ENCODE results near the gene CAPZA2.

CAPZA2 gene

DNA sequence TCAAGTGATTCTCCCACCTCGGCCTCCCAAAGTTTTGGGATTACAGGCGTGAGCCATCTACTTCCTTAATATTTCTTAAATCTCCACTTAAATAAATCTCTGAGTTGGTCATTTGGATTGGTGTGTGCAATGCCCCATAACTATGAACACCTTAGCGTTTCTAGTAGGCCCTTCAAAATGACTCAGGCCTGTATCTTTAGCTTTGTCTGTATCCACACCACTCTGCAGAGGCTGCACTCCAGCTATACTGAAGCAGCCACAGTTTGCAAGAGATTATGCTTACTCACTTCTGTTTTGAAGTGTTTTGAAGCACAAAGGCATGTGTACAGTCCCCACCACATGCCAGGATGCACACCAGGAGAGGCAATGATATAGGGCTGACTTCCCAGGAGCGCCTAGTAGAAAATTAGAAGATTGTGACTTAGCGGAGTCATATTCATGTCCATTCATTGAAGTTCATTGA, 88.5 kb downstream of the CAPZA2 start:
- H3K4me1 ChIP-seq (ENCODE audit: insufficient read depth, low read length), result no peaks in the 10 kb centered on the region
- no peak overlapping the region for H3K27ac ChIP-seq (ENCODE audit: low read length)
- DNase-seq (no peak), ATAC-seq (ENCODE audit: insufficient read depth, low read depth) (no peak)
- TF ChIP-seq, protein P1, sequence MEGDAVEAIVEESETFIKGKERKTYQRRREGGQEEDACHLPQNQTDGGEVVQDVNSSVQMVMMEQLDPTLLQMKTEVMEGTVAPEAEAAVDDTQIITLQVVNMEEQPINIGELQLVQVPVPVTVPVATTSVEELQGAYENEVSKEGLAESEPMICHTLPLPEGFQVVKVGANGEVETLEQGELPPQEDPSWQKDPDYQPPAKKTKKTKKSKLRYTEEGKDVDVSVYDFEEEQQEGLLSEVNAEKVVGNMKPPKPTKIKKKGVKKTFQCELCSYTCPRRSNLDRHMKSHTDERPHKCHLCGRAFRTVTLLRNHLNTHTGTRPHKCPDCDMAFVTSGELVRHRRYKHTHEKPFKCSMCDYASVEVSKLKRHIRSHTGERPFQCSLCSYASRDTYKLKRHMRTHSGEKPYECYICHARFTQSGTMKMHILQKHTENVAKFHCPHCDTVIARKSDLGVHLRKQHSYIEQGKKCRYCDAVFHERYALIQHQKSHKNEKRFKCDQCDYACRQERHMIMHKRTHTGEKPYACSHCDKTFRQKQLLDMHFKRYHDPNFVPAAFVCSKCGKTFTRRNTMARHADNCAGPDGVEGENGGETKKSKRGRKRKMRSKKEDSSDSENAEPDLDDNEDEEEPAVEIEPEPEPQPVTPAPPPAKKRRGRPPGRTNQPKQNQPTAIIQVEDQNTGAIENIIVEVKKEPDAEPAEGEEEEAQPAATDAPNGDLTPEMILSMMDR (IDR thresholded peaks at IDR 0.05; ENCODE audit: borderline replicate concordance, extremely low read depth, low read length, poor library complexity, severe bottlenecking), result no peak
- no peak for TF ChIP-seq EZH2 (IDR thresholded peaks at IDR 0.05; ENCODE audit: borderline replicate concordance, low read depth, low read length, severe bottlenecking)
- H3K27me3 ChIP-seq (ENCODE audit: insufficient read depth, low read length, poor library complexity), result no peaks in the 10 kb centered on the region
- H3K4me3 ChIP-seq (ENCODE audit: low read depth in 1 of 2, low read length in 2 of 2), result no peak overlapping the region
- H3K4me2 ChIP-seq (ENCODE audit: insufficient read depth, low read length), result no peak overlapping the region
- H2AFZ ChIP-seq (ENCODE audit: low read depth, low read length), result no peak overlapping the region
- no peaks in the 10 kb centered on the region for H3K79me2 ChIP-seq (ENCODE audit: insufficient read depth, low read length)
- no peaks in the 10 kb centered on the region for H3K9me3 ChIP-seq (ENCODE audit: insufficient read depth, low read length, severe bottlenecking)
- no peaks in the 10 kb centered on the region for H4K20me1 ChIP-seq (ENCODE audit: insufficient read depth, low read length)
- no peaks in the 10 kb centered on the region for H3K36me3 ChIP-seq (ENCODE audit: insufficient read depth, low read length)
- H3K9ac ChIP-seq (ENCODE audit: low read depth, low read length), result no peak overlapping the region

DNA sequence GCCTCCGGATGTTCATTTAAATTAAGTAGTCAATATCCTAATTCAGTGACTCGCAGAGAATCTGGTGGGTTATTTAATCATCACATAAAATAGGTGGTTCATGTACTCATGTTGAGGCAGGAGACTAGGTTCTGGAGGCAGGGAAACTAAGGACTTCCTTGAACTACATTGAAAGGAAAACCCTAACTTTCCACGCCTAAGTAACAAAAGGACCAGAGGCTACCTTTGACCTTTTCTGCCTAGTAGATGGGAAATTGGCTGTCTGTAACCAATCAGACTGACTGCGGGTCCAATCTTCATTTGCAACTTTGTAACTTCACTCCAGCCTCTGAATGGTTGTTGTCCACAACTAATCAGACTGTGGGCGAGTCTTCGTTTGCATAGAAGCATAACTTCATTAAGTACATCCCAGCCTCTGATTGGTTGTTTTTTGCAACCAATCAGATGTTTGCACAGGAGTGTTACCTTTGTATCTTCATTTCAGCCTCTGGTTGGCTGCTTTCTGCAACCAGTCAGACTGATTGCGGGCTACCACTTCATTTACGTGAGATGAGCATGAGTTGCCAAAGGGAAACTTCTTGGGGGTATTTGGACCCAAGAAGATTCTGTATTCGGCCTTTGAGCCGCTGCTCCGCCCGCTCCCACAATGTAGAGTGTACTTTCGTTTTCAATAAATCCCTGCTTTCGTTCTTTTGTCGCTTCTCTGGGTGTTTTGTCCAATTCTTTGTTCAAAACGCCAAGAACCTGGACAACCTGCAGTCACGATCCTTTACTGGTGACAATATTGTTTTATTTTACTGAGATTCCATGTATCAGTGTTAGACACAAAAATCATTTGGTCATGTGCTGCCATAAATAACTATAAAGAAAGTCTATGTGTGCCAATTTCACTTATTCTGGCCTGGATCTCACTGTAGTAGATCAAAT, 89.2 kb downstream of the CAPZA2 start:
- Histone ChIP-seq H3K27ac (ENCODE audit: low read length) (no peak overlapping the region), H3K9me3 (ENCODE audit: insufficient read depth, low read length, severe bottlenecking) (no peaks in the 10 kb centered on the region), H3K4me3 (ENCODE audit: low read depth in 1 of 2, low read length in 2 of 2) (no peak overlapping the region), H4K20me1 (ENCODE audit: insufficient read depth, low read length) (no peaks in the 10 kb centered on the region), H3K9ac (ENCODE audit: low read depth, low read length) (no peak overlapping the region), H2AFZ (ENCODE audit: low read depth, low read length) (no peak overlapping the region), H3K4me2 (ENCODE audit: insufficient read depth, low read length) (no peak overlapping the region), H3K79me2 (ENCODE audit: insufficient read depth, low read length) (no peaks in the 10 kb centered on the region), H3K27me3 (ENCODE audit: insufficient read depth, low read length, poor library complexity) (peaks cover 4% of the 10 kb centered on the region), H3K4me1 (ENCODE audit: insufficient read depth, low read length) (no peaks in the 10 kb centered on the region), H3K36me3 (ENCODE audit: insufficient read depth, low read length) (no peaks in the 10 kb centered on the region)
- TF ChIP-seq EZH2 (IDR thresholded peaks at IDR 0.05; ENCODE audit: borderline replicate concordance, low read depth, low read length, severe bottlenecking), result no peak
- ATAC-seq (ENCODE audit: insufficient read depth, low read depth) (no peak), DNase-seq (no peak)

DNA sequence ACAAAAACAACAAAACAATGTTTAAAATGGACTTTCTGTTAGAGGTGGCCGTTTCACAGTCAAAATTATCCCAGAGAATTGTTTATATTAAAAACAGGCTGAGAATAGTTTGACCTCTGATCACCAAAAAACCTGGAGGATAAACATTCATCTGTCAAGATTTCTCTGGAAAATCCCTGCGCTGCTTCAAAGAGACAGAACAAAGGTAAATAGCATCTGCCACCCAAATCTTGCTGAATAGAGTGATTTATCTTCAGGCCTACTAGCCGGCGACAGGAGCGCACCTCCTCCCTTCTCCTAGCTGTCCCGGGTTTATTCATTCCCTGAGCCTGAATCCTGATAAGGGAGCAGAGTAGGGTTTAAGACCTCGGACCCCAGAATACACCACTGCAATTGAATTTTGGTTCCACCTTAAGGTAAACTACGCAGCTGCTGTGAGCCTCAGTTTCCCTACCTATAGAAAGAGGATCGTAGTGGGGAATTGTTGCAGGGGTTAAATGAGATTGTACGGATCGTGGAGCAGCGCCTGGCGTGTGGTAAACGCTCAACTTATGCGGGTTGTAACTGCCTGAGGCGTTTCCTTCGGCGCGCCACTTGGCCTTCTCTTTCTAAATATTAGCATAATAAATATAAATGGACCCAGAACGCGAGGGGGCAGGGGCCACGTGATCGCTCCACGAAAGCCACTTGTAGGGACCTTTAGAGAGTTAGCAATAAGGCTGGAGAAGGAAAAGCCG, 90.4 kb downstream of the CAPZA2 start:
- Histone ChIP-seq H3K9ac (ENCODE audit: low read depth, low read length) (no peak overlapping the region), H3K79me2 (ENCODE audit: insufficient read depth, low read length) (no peaks in the 10 kb centered on the region), H4K20me1 (ENCODE audit: insufficient read depth, low read length) (no peaks in the 10 kb centered on the region), H3K27me3 (ENCODE audit: insufficient read depth, low read length, poor library complexity) (peaks cover 8% of the 10 kb centered on the region), H3K27ac (ENCODE audit: low read length) (no peak overlapping the region), H3K36me3 (ENCODE audit: insufficient read depth, low read length) (no peaks in the 10 kb centered on the region), H2AFZ (ENCODE audit: low read depth, low read length) (no peak overlapping the region), H3K4me1 (ENCODE audit: insufficient read depth, low read length) (no peaks in the 10 kb centered on the region), H3K4me3 (ENCODE audit: low read depth in 1 of 2, low read length in 2 of 2) (no peak overlapping the region), H3K4me2 (ENCODE audit: insufficient read depth, low read length) (no peak overlapping the region), H3K9me3 (ENCODE audit: insufficient read depth, low read length, severe bottlenecking) (no peaks in the 10 kb centered on the region)
- DNase-seq (no peak), ATAC-seq (ENCODE audit: insufficient read depth, low read depth) (no peak)
- TF ChIP-seq, protein P1 (IDR thresholded peaks at IDR 0.05; ENCODE audit: borderline replicate concordance, extremely low read depth, low read length, poor library complexity, severe bottlenecking), result no peak
- TF ChIP-seq EZH2 (IDR thresholded peaks at IDR 0.05; ENCODE audit: borderline replicate concordance, low read depth, low read length, severe bottlenecking), result no peak

Data from DND-41 (cell line).